Lower lobe of right lung (tissue), 2 donors: Measurements from ENCODE around the gene NECTIN1. TPM values are rescaled to one million over a fixed set of nuclear protein-coding genes. Genes with fewer than 3 reads are reported as not detected.

Source experiments
- ATAC-seq, 2 donors: fragments of 200-7000 bp; cut with Tn5 transposase; one replicate each; pipeline ENCODE4 v1.9.1; 2020 to 2022; ENCODE audit warnings: mild to moderate bottlenecking in 2 of 2, moderate library complexity in 2 of 2
- DNase-seq: peaks from one replicate; pipeline ENCODE4 v3.0.0-alpha.2; 2020
- H3K27ac ChIP-seq: fragments of 200-600 bp; one replicate; pipeline ENCODE4 v1.8.0; 2022
- H3K27me3 ChIP-seq: fragments of 200-600 bp; one replicate; pipeline ENCODE4 v1.8.0; 2022; ENCODE audit warnings: low read depth
- H3K36me3 ChIP-seq: fragments of 200-600 bp; one replicate; pipeline ENCODE4 v1.8.0; 2022; ENCODE audit warnings: mild to moderate bottlenecking
- H3K4me1 ChIP-seq: fragments of 200-600 bp; one replicate; pipeline ENCODE4 v1.8.0; 2022
- H3K4me3 ChIP-seq: fragments of 200-600 bp; one replicate; pipeline ENCODE4 v1.8.0; 2022; ENCODE audit warnings: mild to moderate bottlenecking
- H3K9me3 ChIP-seq: fragments of 200-600 bp; one replicate; pipeline ENCODE4 v1.8.0; 2022
- CTCF ChIP-seq: fragments of 200-600 bp; IDR thresholded peaks from one replicate; pipeline ENCODE4 v1.8.0; 2022; ENCODE audit warnings: antibody characterized with exemption, mild to moderate bottlenecking
- intact Hi-C: fragments of 100-400 bp; cut with DNase I; formaldehyde crosslinking; loops from one replicate; pipeline ENCODE4 v1.11.0; 2022
- total RNA-seq: library from RNA; stranded (reverse); fragmentation: NEBNext Ultra II Directional; extraction: Animal tissue kit (Norgen Biotek cat#: 25700); gene quantifications from one replicate; pipeline ENCODE4 v1.2.1, GENCODE V29; 2021
- donor health status: DM: no; HTN: yes; CAD: no; lungs with severe emphysema.

Gene NECTIN1
- total RNA-seq, 1 donor from 2014 or later: 9.1 TPM

- intact Hi-C loops: no loop called here
- H3K27ac ChIP-seq: no peak overlapping the region
- peak; percentile 23 to 27 for ATAC-seq
These were observed 42.7 kb downstream of the NECTIN1 start for GRCh38 chr11:119686177-119686882.

GRCh38 chr11:119685111-119685746 lies 43.8 kb downstream of the NECTIN1 start:
- H3K4me1 ChIP-seq: peaks cover 33% of the 10 kb centered on the region

More at GRCh38 chr11:119686177-119686882, 42.7 kb downstream of the NECTIN1 start:
- H3K9me3 ChIP-seq: no peaks in the 10 kb centered on the region
- TF ChIP-seq CTCF: no peak
- no peak for DNase-seq
- H3K4me3 ChIP-seq: no peak overlapping the region
- no peaks in the 10 kb centered on the region for H3K27me3 ChIP-seq
- H3K4me1 ChIP-seq: peaks cover 23% of the 10 kb centered on the region
- H3K36me3 ChIP-seq: no peaks in the 10 kb centered on the region

DNA sequence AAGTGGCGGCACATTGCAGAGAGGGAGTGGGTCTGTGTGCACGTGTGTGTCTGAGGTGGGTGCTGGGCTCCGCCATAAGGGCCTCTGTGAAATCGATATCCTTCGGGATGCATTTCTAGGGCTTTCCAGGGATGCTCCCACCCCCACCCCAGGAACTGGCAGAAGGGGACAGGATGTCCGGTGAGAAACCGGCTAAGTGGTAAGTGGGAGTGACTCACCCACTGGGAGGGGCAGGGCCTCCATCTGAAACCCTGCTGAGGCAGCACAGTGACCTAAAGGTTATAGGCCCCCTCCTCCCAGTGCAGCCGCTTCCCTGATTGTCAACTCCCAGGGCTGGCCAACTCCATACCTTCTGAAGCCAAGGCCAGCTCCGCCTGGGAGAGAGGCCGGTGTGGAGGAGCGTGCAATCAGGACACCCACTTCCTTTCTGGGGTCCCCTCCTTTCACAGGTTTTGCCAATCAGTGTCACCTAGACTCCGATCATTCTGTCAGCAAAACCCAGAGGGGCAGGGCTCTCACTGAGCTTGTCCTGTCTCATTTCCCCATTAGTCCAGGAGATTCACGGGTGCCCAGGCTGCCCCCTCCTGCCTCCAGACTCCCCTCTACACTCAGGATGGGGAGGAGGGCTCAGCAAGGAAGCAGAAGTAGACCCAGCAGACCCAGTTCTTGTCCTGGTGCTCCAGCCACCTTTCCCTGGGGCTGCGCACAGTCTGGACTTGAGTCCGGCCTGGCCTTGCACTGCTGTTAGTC lies 44.5 kb downstream of the NECTIN1 start:
- peaks cover 33% of the 10 kb centered on the region for H3K4me1 ChIP-seq
- H3K9me3 ChIP-seq: no peaks in the 10 kb centered on the region
- intact Hi-C loops: no loop called here
- H3K27me3 ChIP-seq: no peaks in the 10 kb centered on the region
- no peak overlapping the region for H3K27ac ChIP-seq
- H3K36me3 ChIP-seq: no peaks in the 10 kb centered on the region
- ATAC-seq (no peak), DNase-seq (no peak)
- H3K4me3 ChIP-seq: no peak overlapping the region
- no peak for TF ChIP-seq CTCF

More at GRCh38 chr11:119685111-119685746, 43.8 kb downstream of the NECTIN1 start:
- DNase-seq (no peak), ATAC-seq (no peak)
- Histone ChIP-seq H3K4me3 (no peak overlapping the region), H3K27ac (no peak overlapping the region), H3K9me3 (no peaks in the 10 kb centered on the region), H3K36me3 (no peaks in the 10 kb centered on the region), H3K27me3 (no peaks in the 10 kb centered on the region)
- intact Hi-C loops: no loop called here
- TF ChIP-seq CTCF: no peak

GRCh38 chr11:119683783-119684182 lies 45.2 kb downstream of the NECTIN1 start:
- no peak for DNase-seq
- H3K27ac ChIP-seq: no peak overlapping the region

More at GRCh38 chr11:119683783-119684182, 45.2 kb downstream of the NECTIN1 start:
- H3K36me3 ChIP-seq: no peaks in the 10 kb centered on the region
- no peaks in the 10 kb centered on the region for H3K9me3 ChIP-seq
- peaks cover 33% of the 10 kb centered on the region for H3K4me1 ChIP-seq
- ATAC-seq: no peak
- TF ChIP-seq CTCF: no peak
- H3K27me3 ChIP-seq: no peaks in the 10 kb centered on the region
- intact Hi-C loops: no loop called here
- H3K4me3 ChIP-seq: no peak overlapping the region
